ENCODE results near the gene ITPK1. TPM values are rescaled to one million over a fixed set of nuclear protein-coding genes. Genes with fewer than 3 reads are reported as not detected.

ITPK1 gene
- total and polyA plus RNA-seq, 2 experiments from 2014 or later, result 33.0 to 42.9 TPM

DNA sequence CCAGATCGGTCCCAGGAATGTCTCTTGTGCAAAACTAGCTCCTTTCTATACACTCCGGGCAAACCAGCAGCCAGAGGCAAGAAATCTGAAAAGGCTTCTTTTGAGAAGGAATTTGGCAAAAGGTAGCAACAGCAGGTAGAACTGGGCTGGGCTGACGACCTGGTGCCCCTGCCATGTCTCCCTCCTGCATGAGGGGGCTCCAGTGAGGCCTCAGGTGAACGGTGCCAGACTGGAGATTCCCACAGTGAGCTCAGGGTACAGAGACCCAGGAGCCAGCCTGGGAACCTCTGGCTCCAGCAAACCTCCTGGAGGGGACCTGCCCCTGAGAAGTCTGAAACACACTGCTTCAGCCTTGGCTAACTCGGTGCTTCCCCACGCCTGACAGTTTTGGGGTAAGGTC is 10.8 kb downstream of the ITPK1 start:
- Histone ChIP-seq H3K27me3 (no peaks in the 10 kb centered on the region), H3K27ac (no peak overlapping the region), H3K4me3 (no peak overlapping the region), H3K36me3 (no peaks in the 10 kb centered on the region), H3K9me3 (ENCODE audit: low read depth) (no peaks in the 10 kb centered on the region), H3K4me1 (ENCODE audit: low read depth) (no peaks in the 10 kb centered on the region)
- DNase-seq (ENCODE audit: low read depth in 1 of 2, low spot score in 1 of 2), result no peak
- no peak for TF ChIP-seq CTCF (IDR thresholded peaks at IDR 0.05; ENCODE audit: low read depth, low read length)

GRCh38 chr14:93103392-93104080 is 12.2 kb downstream of the ITPK1 start:
- Histone ChIP-seq H3K27ac (no peak overlapping the region), H3K4me1 (ENCODE audit: low read depth) (no peaks in the 10 kb centered on the region), H3K4me3 (no peak overlapping the region), H3K9me3 (ENCODE audit: low read depth) (no peaks in the 10 kb centered on the region), H3K27me3 (no peaks in the 10 kb centered on the region), H3K36me3 (no peaks in the 10 kb centered on the region)
- no peak for TF ChIP-seq CTCF (IDR thresholded peaks at IDR 0.05; ENCODE audit: low read depth, low read length)
- no peak for DNase-seq (ENCODE audit: low read depth in 1 of 2, low spot score in 1 of 2)

- Histone ChIP-seq H3K36me3 (no peaks in the 10 kb centered on the region), H3K4me1 (ENCODE audit: low read depth) (no peaks in the 10 kb centered on the region), H3K27me3 (no peaks in the 10 kb centered on the region), H3K27ac (no peak overlapping the region), H3K4me3 (no peak overlapping the region), H3K9me3 (ENCODE audit: low read depth) (no peaks in the 10 kb centered on the region)
- TF ChIP-seq CTCF (IDR thresholded peaks at IDR 0.05; ENCODE audit: low read depth, low read length), result no peak
- DNase-seq (ENCODE audit: low read depth in 1 of 2, low spot score in 1 of 2), result no peak
Observed at GRCh38 chr14:93102141-93102540, 13.6 kb downstream of the ITPK1 start.

GRCh38 chr14:93101181-93101580 is 14.5 kb downstream of the ITPK1 start:
- DNase-seq (ENCODE audit: low read depth in 1 of 2, low spot score in 1 of 2), result no peak
- Histone ChIP-seq H3K4me3 (no peak overlapping the region), H3K4me1 (ENCODE audit: low read depth) (no peaks in the 10 kb centered on the region), H3K36me3 (no peaks in the 10 kb centered on the region), H3K27ac (no peak overlapping the region), H3K27me3 (no peaks in the 10 kb centered on the region), H3K9me3 (ENCODE audit: low read depth) (no peaks in the 10 kb centered on the region)
- no peak for TF ChIP-seq CTCF (IDR thresholded peaks at IDR 0.05; ENCODE audit: low read depth, low read length)

GRCh38 chr14:93100570-93100969 is 15.2 kb downstream of the ITPK1 start:
- H3K36me3 ChIP-seq, result no peaks in the 10 kb centered on the region
- no peak for DNase-seq (ENCODE audit: low read depth in 1 of 2, low spot score in 1 of 2)
- H3K4me3 ChIP-seq, result no peak overlapping the region
- H3K27ac ChIP-seq, result no peak overlapping the region
- H3K27me3 ChIP-seq, result no peaks in the 10 kb centered on the region
- no peak for TF ChIP-seq CTCF (IDR thresholded peaks at IDR 0.05; ENCODE audit: low read depth, low read length)
- no peaks in the 10 kb centered on the region for H3K4me1 ChIP-seq (ENCODE audit: low read depth)
- H3K9me3 ChIP-seq (ENCODE audit: low read depth), result no peaks in the 10 kb centered on the region
